Measurements from ENCODE around the gene C6orf89. TPM values are rescaled to one million over a fixed set of nuclear protein-coding genes. Genes with fewer than 3 reads are reported as not detected.

The C6orf89 gene
- total RNA-seq, 4 donors from 2014 or later = 58.2 to 89.6 (median 68.9) TPM

- no peaks in the 10 kb centered on the region for H3K9me3 ChIP-seq
- no peaks in the 10 kb centered on the region for H3K27me3 ChIP-seq
- peaks cover 9 to 17% of the 10 kb centered on the region in 2 donors for H3K4me1 ChIP-seq
- H3K4me3 ChIP-seq (replicated peaks in 1 of 3) = no peak overlapping the region
- whole genome bisulfite sequencing, 2 donors = 89 to 98% methylated on average over 4 of the region's 4 CpGs
- intact Hi-C loops (cut with DNase I) = no loop called here
- no peak for TF ChIP-seq POLR2A (IDR thresholded peaks at IDR 0.05)
- no peak for TF ChIP-seq CTCF (IDR thresholded peaks at IDR 0.05)
- H3K27ac ChIP-seq = no peak overlapping the region
- DNase-seq = no peak
- no peaks in the 10 kb centered on the region for H3K36me3 ChIP-seq
Observed at GRCh38 chr6:36843170-36843569, 42.6 kb upstream of the C6orf89 start.

- intact Hi-C loops (cut with DNase I) = no loop called here
Observed at GRCh38 chr6:36844232-36845170, 41.3 kb upstream of the C6orf89 start.

GRCh38 chr6:36845233-36845632 is 40.5 kb upstream of the C6orf89 start:
- DNase-seq = no peak
- Histone ChIP-seq H3K36me3 (no peaks in the 10 kb centered on the region), H3K27ac (no peak overlapping the region), H3K4me3 (replicated peaks in 1 of 3) (no peak overlapping the region), H3K27me3 (no peaks in the 10 kb centered on the region), H3K4me1 (peaks cover 16 to 18% of the 10 kb centered on the region in 2 donors), H3K9me3 (no peaks in the 10 kb centered on the region)
- intact Hi-C loops (cut with DNase I) = no loop called here
- TF ChIP-seq CTCF (IDR thresholded peaks at IDR 0.05) (no peak), POLR2A (IDR thresholded peaks at IDR 0.05) (no peak)
- WGBS, 2 donors = 69 to 95% methylated on average over 4 of the region's 4 CpGs

More at GRCh38 chr6:36844232-36845170, 41.3 kb upstream of the C6orf89 start:
- 78 to 80% methylated on average over 19 of the region's 19 CpGs for WGBS, 2 donors
- no peak overlapping the region for H3K4me3 ChIP-seq (replicated peaks in 1 of 3)
- no peak overlapping the region for H3K27ac ChIP-seq
- no peaks in the 10 kb centered on the region for H3K27me3 ChIP-seq
- no peak for DNase-seq
- TF ChIP-seq CTCF (IDR thresholded peaks at IDR 0.05) = no peak
- no peak for TF ChIP-seq POLR2A (IDR thresholded peaks at IDR 0.05)
- H3K4me1 ChIP-seq = peaks cover 19 to 21% of the 10 kb centered on the region in 2 donors
- no peaks in the 10 kb centered on the region for H3K36me3 ChIP-seq
- no peaks in the 10 kb centered on the region for H3K9me3 ChIP-seq

GRCh38 chr6:36847152-36847551 is 38.6 kb upstream of the C6orf89 start:
- no peak overlapping the region for H3K4me3 ChIP-seq (replicated peaks in 1 of 3)
- no peaks in the 10 kb centered on the region for H3K9me3 ChIP-seq
- 91 to 99% methylated on average over 4 of the region's 4 CpGs for WGBS, 2 donors
- H3K27ac ChIP-seq = no peak overlapping the region
- no peaks in the 10 kb centered on the region for H3K27me3 ChIP-seq
- DNase-seq = no peak
- intact Hi-C loops (cut with DNase I) = no loop called here
- H3K36me3 ChIP-seq = no peaks in the 10 kb centered on the region
- H3K4me1 ChIP-seq = peaks cover 6 to 9% of the 10 kb centered on the region in 2 donors
- no peak for TF ChIP-seq CTCF (IDR thresholded peaks at IDR 0.05)
- no peak for TF ChIP-seq POLR2A (IDR thresholded peaks at IDR 0.05)

- H3K4me3 ChIP-seq (replicated peaks in 1 of 3) = no peak overlapping the region
- H3K27ac ChIP-seq = no peak overlapping the region
- no peaks in the 10 kb centered on the region for H3K9me3 ChIP-seq
- TF ChIP-seq POLR2A (IDR thresholded peaks at IDR 0.05) = no peak
- TF ChIP-seq CTCF (IDR thresholded peaks at IDR 0.05) = no peak
- H3K36me3 ChIP-seq = no peaks in the 10 kb centered on the region
- peaks cover 6 to 9% of the 10 kb centered on the region in 2 donors for H3K4me1 ChIP-seq
- 96% methylated on average over 6 of the region's 6 CpGs for WGBS, 2 donors
- H3K27me3 ChIP-seq = no peaks in the 10 kb centered on the region
- intact Hi-C loops (cut with DNase I) = no loop called here
- DNase-seq = no peak
Observed at GRCh38 chr6:36847991-36848390, 37.8 kb upstream of the C6orf89 start.

All from thyroid gland (tissue), 4 donors.